CD4-positive, CD25-positive, alpha-beta regulatory T cell (primary cell): Measurements from ENCODE around the gene ZNF827. TPM values are rescaled to one million over a fixed set of nuclear protein-coding genes. Genes with fewer than 3 reads are reported as not detected.
A peak's percentile ranks its signal among the peaks of the same experiment; 100 is the strongest.

Experiments used
- ATAC-seq, 2 donors: fragments of 150-1000 bp; cut with Tn5 transposase; one replicate each; pipeline ENCODE4 v1.10.0; 2021; ENCODE audit warnings: low read depth in 2 of 2, moderate number of reproducible peaks in 2 of 2, moderate library complexity in 1 of 2
- DNase-seq, 3 donors: peaks; one replicate each; pipeline versions ENCODE4 v3.0.0 to v3.0.0-alpha.2; 2012 to 2022; ENCODE audit warnings: mixed read lengths in 1 of 3
- H3K27ac ChIP-seq: one replicate; pipeline ENCODE4 v1.7.0; 2013; ENCODE audit warnings: mild to moderate bottlenecking, low read length; ENCODE audit not compliant: insufficient read depth, poor library complexity, severe bottlenecking
- H3K27me3 ChIP-seq: one replicate; pipeline ENCODE4 v1.7.0; 2013; ENCODE audit warnings: low read length; ENCODE audit not compliant: control insufficient read depth, insufficient read depth
- H3K36me3 ChIP-seq: one replicate; pipeline ENCODE4 v1.7.0; 2013; ENCODE audit warnings: mild to moderate bottlenecking, low read length, moderate library complexity; ENCODE audit not compliant: control insufficient read depth, insufficient read depth
- H3K4me1 ChIP-seq: 2 replicates; pipeline ENCODE4 v1.7.0; 2013; ENCODE audit warnings: mild to moderate bottlenecking, low read length; ENCODE audit not compliant: insufficient read depth, control insufficient read depth, poor library complexity, severe bottlenecking
- H3K4me3 ChIP-seq: one replicate; pipeline ENCODE4 v1.7.0; 2013; ENCODE audit warnings: low read depth, mild to moderate bottlenecking, low read length, moderate library complexity
- H3K9me3 ChIP-seq, 2 experiments: 1 replicate in 1 of 2; 2 replicates in 1 of 2; pipeline ENCODE4 v1.7.0; 2013; ENCODE audit warnings: low read length in 2 of 2, mild to moderate bottlenecking in 1 of 2, moderate library complexity in 1 of 2; ENCODE audit not compliant: control insufficient read depth in 2 of 2
- H3K27ac Mint-ChIP-seq, 3 donors: one replicate each; pipeline ENCODE4 v1.8.0; 2020 to 2022; ENCODE audit warnings: mild to moderate bottlenecking in 3 of 3, mixed read lengths in 3 of 3, moderate library complexity in 2 of 3
- H3K27me3 Mint-ChIP-seq: one replicate; pipeline ENCODE4 v1.8.0; 2022; ENCODE audit warnings: mild to moderate bottlenecking, mixed read lengths
- H3K36me3 Mint-ChIP-seq: one replicate; pipeline ENCODE4 v1.8.0; 2020; ENCODE audit warnings: mixed read lengths
- H3K4me1 Mint-ChIP-seq, 4 donors: one replicate each; pipeline ENCODE4 v1.8.0; 2020 to 2022; ENCODE audit warnings: mixed read lengths in 4 of 4, mild to moderate bottlenecking in 1 of 4
- H3K4me3 Mint-ChIP-seq, 4 donors: one replicate each; pipeline ENCODE4 v1.8.0; 2020 to 2022; ENCODE audit warnings: mild to moderate bottlenecking in 4 of 4, mixed read lengths in 4 of 4, moderate library complexity in 3 of 4
- H3K9me3 Mint-ChIP-seq, 7 donors: one replicate each; pipeline ENCODE4 v1.8.0; 2020 to 2022; ENCODE audit warnings: mixed read lengths in 7 of 7, mild to moderate bottlenecking in 3 of 7, moderate library complexity in 2 of 7
- polyA plus RNA-seq, 4 donors: library from polyadenylated mRNA; unstranded; fragments of 300-500 nt; fragmentation: Illumina TruSeq; gene quantifications; one replicate each; pipeline ENCODE4 v1.2.3, GENCODE V29; 2021
- total RNA-seq: library from RNA; stranded (reverse); gene quantifications from one replicate; pipeline ENCODE4 v1.2.3, GENCODE V29; 2022

Gene ZNF827
- total and polyA plus RNA-seq, 5 donors from 2014 or later = 0.92 to 6.0 (median 1.2) TPM

- Mint-ChIP-seq H3K4me1 (peaks cover 0 to 2% (median under 1%) of the 10 kb centered on the region in 4 donors), H3K4me3 (no peak overlapping the region), H3K36me3 (peaks cover 13% of the 10 kb centered on the region), H3K27me3 (no peaks in the 10 kb centered on the region), H3K27ac (no peak overlapping the region), H3K9me3 (no peaks in the 10 kb centered on the region)
- Histone ChIP-seq H3K4me1 (no peaks in the 10 kb centered on the region), H3K27ac (no peak overlapping the region), H3K27me3 (no peaks in the 10 kb centered on the region), H3K9me3 (no peaks in the 10 kb centered on the region), H3K4me3 (no peak overlapping the region), H3K36me3 (no peaks in the 10 kb centered on the region)
- DNase-seq (no peak), ATAC-seq (no peak)
These were observed 53.0 kb downstream of the ZNF827 start for GRCh38 chr4:145885666-145886065.

- no peak overlapping the region for H3K27ac ChIP-seq
- ATAC-seq = no peak
These were observed 53.8 kb downstream of the ZNF827 start for GRCh38 chr4:145884775-145885174.

GRCh38 chr4:145883101-145883694 lies 55.4 kb downstream of the ZNF827 start:
- Histone ChIP-seq H3K27ac (no peak overlapping the region), H3K9me3 (no peaks in the 10 kb centered on the region), H3K4me1 (no peaks in the 10 kb centered on the region), H3K27me3 (no peaks in the 10 kb centered on the region), H3K36me3 (no peaks in the 10 kb centered on the region), H3K4me3 (no peak overlapping the region)
- peaks cover 0 to 2% (median under 1%) of the 10 kb centered on the region in 4 donors for H3K4me1 Mint-ChIP-seq
- peak overlapping the region in 1 of 3 donors; percentile 54 for H3K27ac Mint-ChIP-seq
- H3K36me3 Mint-ChIP-seq = peaks cover 15% of the 10 kb centered on the region
- no peak for ATAC-seq
- DNase-seq = no peak
- H3K9me3 Mint-ChIP-seq = no peaks in the 10 kb centered on the region
- no peak overlapping the region for H3K4me3 Mint-ChIP-seq
- H3K27me3 Mint-ChIP-seq = no peaks in the 10 kb centered on the region

More at GRCh38 chr4:145884775-145885174, 53.8 kb downstream of the ZNF827 start:
- Histone ChIP-seq H3K36me3 (no peaks in the 10 kb centered on the region), H3K4me1 (no peaks in the 10 kb centered on the region), H3K9me3 (no peaks in the 10 kb centered on the region), H3K4me3 (no peak overlapping the region), H3K27me3 (no peaks in the 10 kb centered on the region)
- no peaks in the 10 kb centered on the region for H3K9me3 Mint-ChIP-seq
- no peak overlapping the region for H3K4me3 Mint-ChIP-seq
- DNase-seq = no peak
- H3K27me3 Mint-ChIP-seq = no peaks in the 10 kb centered on the region
- H3K36me3 Mint-ChIP-seq = peaks cover 13% of the 10 kb centered on the region
- no peak overlapping the region for H3K27ac Mint-ChIP-seq
- peaks cover 0 to 2% (median under 1%) of the 10 kb centered on the region in 4 donors for H3K4me1 Mint-ChIP-seq

GRCh38 chr4:145882604-145883003 lies 56.0 kb downstream of the ZNF827 start:
- Histone ChIP-seq H3K4me1 (no peaks in the 10 kb centered on the region), H3K4me3 (no peak overlapping the region), H3K27me3 (no peaks in the 10 kb centered on the region), H3K27ac (no peak overlapping the region), H3K9me3 (no peaks in the 10 kb centered on the region), H3K36me3 (no peaks in the 10 kb centered on the region)
- ATAC-seq (no peak), DNase-seq (no peak)
- Mint-ChIP-seq H3K9me3 (no peaks in the 10 kb centered on the region), H3K4me1 (peaks cover 0 to 5% (median 2%) of the 10 kb centered on the region in 4 donors), H3K4me3 (no peak overlapping the region), H3K36me3 (peaks cover 18% of the 10 kb centered on the region), H3K27ac (no peak overlapping the region), H3K27me3 (no peaks in the 10 kb centered on the region)

GRCh38 chr4:145881989-145882388 lies 56.6 kb downstream of the ZNF827 start:
- no peak overlapping the region for H3K4me3 Mint-ChIP-seq
- DNase-seq (no peak), ATAC-seq (no peak)
- Histone ChIP-seq H3K27me3 (no peaks in the 10 kb centered on the region), H3K9me3 (no peaks in the 10 kb centered on the region), H3K4me1 (no peaks in the 10 kb centered on the region), H3K27ac (no peak overlapping the region), H3K36me3 (no peaks in the 10 kb centered on the region), H3K4me3 (no peak overlapping the region)
- no peak overlapping the region for H3K27ac Mint-ChIP-seq
- peaks cover 18% of the 10 kb centered on the region for H3K36me3 Mint-ChIP-seq
- peaks cover 0 to 5% (median 2%) of the 10 kb centered on the region in 4 donors for H3K4me1 Mint-ChIP-seq
- no peaks in the 10 kb centered on the region for H3K9me3 Mint-ChIP-seq
- H3K27me3 Mint-ChIP-seq = no peaks in the 10 kb centered on the region

GRCh38 chr4:145881576-145881975 lies 57.0 kb downstream of the ZNF827 start:
- Mint-ChIP-seq H3K36me3 (peaks cover 19% of the 10 kb centered on the region), H3K4me3 (no peak overlapping the region), H3K27ac (no peak overlapping the region), H3K4me1 (peaks cover 0 to 5% (median 2%) of the 10 kb centered on the region in 4 donors), H3K9me3 (no peaks in the 10 kb centered on the region), H3K27me3 (no peaks in the 10 kb centered on the region)
- Histone ChIP-seq H3K4me3 (no peak overlapping the region), H3K27me3 (no peaks in the 10 kb centered on the region), H3K9me3 (no peaks in the 10 kb centered on the region), H3K27ac (no peak overlapping the region), H3K4me1 (no peaks in the 10 kb centered on the region), H3K36me3 (no peaks in the 10 kb centered on the region)
- ATAC-seq (no peak), DNase-seq (no peak)

GRCh38 chr4:145880355-145880960 lies 58.2 kb downstream of the ZNF827 start:
- ATAC-seq (no peak), DNase-seq (no peak)
- Histone ChIP-seq H3K27me3 (no peaks in the 10 kb centered on the region), H3K4me1 (no peaks in the 10 kb centered on the region), H3K4me3 (no peak overlapping the region), H3K9me3 (no peaks in the 10 kb centered on the region), H3K27ac (no peak overlapping the region), H3K36me3 (no peaks in the 10 kb centered on the region)
- Mint-ChIP-seq H3K4me3 (no peak overlapping the region), H3K4me1 (peaks cover 0 to 5% (median 2%) of the 10 kb centered on the region in 4 donors), H3K9me3 (no peaks in the 10 kb centered on the region), H3K27ac (no peak overlapping the region), H3K27me3 (no peaks in the 10 kb centered on the region), H3K36me3 (peaks cover 17% of the 10 kb centered on the region)

- H3K4me3 ChIP-seq = no peak overlapping the region
- DNase-seq (no peak), ATAC-seq (no peak)
- H3K27ac Mint-ChIP-seq = no peak overlapping the region
- no peaks in the 10 kb centered on the region for H3K9me3 ChIP-seq
- H3K27me3 Mint-ChIP-seq = no peaks in the 10 kb centered on the region
- H3K36me3 Mint-ChIP-seq = peaks cover 17% of the 10 kb centered on the region
- no peak overlapping the region for H3K4me3 Mint-ChIP-seq
- no peaks in the 10 kb centered on the region for H3K36me3 ChIP-seq
- H3K9me3 Mint-ChIP-seq = no peaks in the 10 kb centered on the region
- no peak overlapping the region for H3K27ac ChIP-seq
- H3K27me3 ChIP-seq = no peaks in the 10 kb centered on the region
- H3K4me1 ChIP-seq = no peaks in the 10 kb centered on the region
- peaks cover 0 to 5% (median 2%) of the 10 kb centered on the region in 4 donors for H3K4me1 Mint-ChIP-seq
These were observed 59.0 kb downstream of the ZNF827 start for GRCh38 chr4:145879598-145879997.
